Measurements from ENCODE around the gene UBL7.

Gene UBL7

GRCh38 chr15:74445816-74446763 lies 14.9 kb downstream of the UBL7 start:
- TF ChIP-seq CTCF (IDR thresholded peaks at IDR 0.05; ENCODE audit: control insufficient read depth, insufficient read depth, low read depth, low read length, missing control alignments), result no peak
- H3K4me3 ChIP-seq (ENCODE audit: control insufficient read depth, low read depth, low read length), result no peak overlapping the region
- DNase-seq (ENCODE audit: low read depth), result no peak

- no peak for DNase-seq (ENCODE audit: low read depth)
- H3K4me3 ChIP-seq (ENCODE audit: control insufficient read depth, low read depth, low read length), result no peak overlapping the region
- no peak for TF ChIP-seq CTCF (IDR thresholded peaks at IDR 0.05; ENCODE audit: control insufficient read depth, insufficient read depth, low read depth, low read length, missing control alignments)
Measured at GRCh38 chr15:74444106-74445062, 16.6 kb downstream of the UBL7 start.

- no peak overlapping the region for H3K4me3 ChIP-seq (ENCODE audit: control insufficient read depth, low read depth, low read length)
- DNase-seq (ENCODE audit: low read depth), result no peak
- TF ChIP-seq CTCF (IDR thresholded peaks at IDR 0.05; ENCODE audit: control insufficient read depth, insufficient read depth, low read depth, low read length, missing control alignments), result no peak
Measured at GRCh38 chr15:74443100-74443909, 17.7 kb downstream of the UBL7 start.

- no peak overlapping the region for H3K4me3 ChIP-seq (ENCODE audit: control insufficient read depth, low read depth, low read length)
- no peak for DNase-seq (ENCODE audit: low read depth)
- TF ChIP-seq CTCF (IDR thresholded peaks at IDR 0.05; ENCODE audit: control insufficient read depth, insufficient read depth, low read depth, low read length, missing control alignments), result no peak
Measured at GRCh38 chr15:74442604-74443003, 18.4 kb downstream of the UBL7 start.

- TF ChIP-seq CTCF (IDR thresholded peaks at IDR 0.05; ENCODE audit: control insufficient read depth, insufficient read depth, low read depth, low read length, missing control alignments), result no peak
- DNase-seq (ENCODE audit: low read depth), result no peak
- H3K4me3 ChIP-seq (ENCODE audit: control insufficient read depth, low read depth, low read length), result no peak overlapping the region
Measured at GRCh38 chr15:74442063-74442462, 18.9 kb downstream of the UBL7 start.
